ENCODE results near the gene ZNF324B.

ZNF324B gene

DNA sequence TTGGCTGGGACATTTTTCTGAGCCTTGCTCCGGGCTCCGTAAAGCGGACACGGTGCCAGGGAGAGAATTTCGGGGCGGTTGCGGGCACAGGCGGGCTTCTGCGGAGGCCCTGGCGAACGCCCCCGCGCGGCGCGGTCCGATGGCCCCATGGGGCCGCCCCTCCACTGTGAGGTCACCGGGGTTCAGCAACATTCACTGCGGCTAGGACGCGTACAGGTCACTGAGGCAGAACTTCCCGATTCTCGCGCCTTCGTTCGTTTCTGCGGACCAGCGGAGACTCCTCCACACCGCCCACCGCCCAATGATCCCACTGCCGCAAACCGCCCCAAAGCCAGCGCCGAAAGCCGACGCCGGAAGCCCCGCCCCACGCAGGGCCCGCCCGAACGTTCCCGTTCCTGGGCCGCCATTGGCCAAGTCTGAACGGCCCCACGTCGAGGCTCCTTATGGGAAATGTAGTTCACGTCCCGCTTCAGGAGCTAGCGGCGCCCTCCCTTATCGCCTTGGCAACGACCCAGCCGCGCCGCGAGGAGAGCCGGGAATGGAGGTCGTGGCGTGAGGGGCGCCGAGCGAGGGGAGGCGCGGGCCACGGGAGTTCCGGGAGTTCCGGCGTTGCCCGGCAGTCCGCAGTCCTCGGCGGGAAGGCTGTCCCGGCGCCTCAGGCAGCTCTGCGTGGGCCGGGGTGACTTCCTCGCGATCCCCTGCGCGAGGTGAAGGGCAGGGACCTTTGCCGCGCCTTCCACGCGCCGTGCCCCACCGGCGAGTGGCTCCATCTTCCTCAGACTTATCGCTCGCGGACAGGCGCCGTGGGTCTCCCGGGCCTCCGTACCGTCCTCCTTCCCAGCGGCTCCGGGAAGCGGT is 43.0 kb upstream of the ZNF324B start, which contains the start of gene ZNF584 (continued):
- TF ChIP-seq ZBTB11 (tag by site-specific recombination; conservative IDR thresholded peaks at IDR 0.05; ENCODE audit: low read depth) (peak; percentile 53), MEIS1 (CRISPR knock-in tag; IDR thresholded peaks at IDR 0.05; ENCODE audit: borderline replicate concordance) (no peak), ZNF473 (tag by site-specific recombination; IDR thresholded peaks at IDR 0.05) (no peak), FEZF1 (tag by site-specific recombination; IDR thresholded peaks at IDR 0.05) (no peak), MYNN (tag by site-specific recombination; IDR thresholded peaks at IDR 0.05; ENCODE audit: borderline replicate concordance) (no peak), ZNF621 (tag by site-specific recombination; IDR thresholded peaks at IDR 0.05) (no peak), SETDB1 (IDR thresholded peaks at IDR 0.05; ENCODE audit: insufficient read length, low read length) (no peak), ZNF560 (tag by site-specific recombination; IDR thresholded peaks at IDR 0.05; ENCODE audit: borderline replicate concordance) (no peak), ZNF664 (tag by site-specific recombination; IDR thresholded peaks at IDR 0.05) (no peak), SALL2 (tag by site-specific recombination; IDR thresholded peaks at IDR 0.05; ENCODE audit: borderline replicate concordance) (no peak), ZNF707 (tag by site-specific recombination; IDR thresholded peaks at IDR 0.05) (no peak), ZNF514 (tag by site-specific recombination; IDR thresholded peaks at IDR 0.05) (no peak), ZNF214 (tag by site-specific recombination; IDR thresholded peaks at IDR 0.05; ENCODE audit: borderline replicate concordance) (no peak), MZF1 (tag by site-specific recombination; IDR thresholded peaks at IDR 0.05; ENCODE audit: borderline replicate concordance) (peak; percentile 40; the same call in 1 of the 2 replicates), ZNF624 (tag by site-specific recombination; IDR thresholded peaks at IDR 0.05) (no peak), PATZ1 (tag by site-specific recombination; IDR thresholded peaks at IDR 0.05) (peak; percentile 54), WT1 (tag by site-specific recombination; IDR thresholded peaks at IDR 0.05) (peak; percentile 56; the same call in 1 of the 2 replicates), ZFP37 (tag by site-specific recombination; IDR thresholded peaks at IDR 0.05) (peak; percentile 81; the same call in 1 of the 2 replicates), ZNF654 (tag by site-specific recombination; IDR thresholded peaks at IDR 0.05; ENCODE audit: low read depth) (no peak), ZNF184 (tag by site-specific recombination; IDR thresholded peaks at IDR 0.05) (no peak), ZSCAN23 (tag by site-specific recombination; IDR thresholded peaks at IDR 0.05) (no peak), OVOL3 (tag by site-specific recombination; IDR thresholded peaks at IDR 0.05) (no peak; the same call in 1 of the 2 replicates)
- TF ChIP-seq, protein P1, sequence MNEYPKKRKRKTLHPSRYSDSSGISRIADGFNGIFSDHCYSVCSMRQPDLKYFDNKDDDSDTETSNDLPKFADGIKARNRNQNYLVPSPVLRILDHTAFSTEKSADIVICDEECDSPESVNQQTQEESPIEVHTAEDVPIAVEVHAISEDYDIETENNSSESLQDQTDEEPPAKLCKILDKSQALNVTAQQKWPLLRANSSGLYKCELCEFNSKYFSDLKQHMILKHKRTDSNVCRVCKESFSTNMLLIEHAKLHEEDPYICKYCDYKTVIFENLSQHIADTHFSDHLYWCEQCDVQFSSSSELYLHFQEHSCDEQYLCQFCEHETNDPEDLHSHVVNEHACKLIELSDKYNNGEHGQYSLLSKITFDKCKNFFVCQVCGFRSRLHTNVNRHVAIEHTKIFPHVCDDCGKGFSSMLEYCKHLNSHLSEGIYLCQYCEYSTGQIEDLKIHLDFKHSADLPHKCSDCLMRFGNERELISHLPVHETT (tag by site-specific recombination; IDR thresholded peaks at IDR 0.05) = no peak
- TF ChIP-seq, protein P2, sequence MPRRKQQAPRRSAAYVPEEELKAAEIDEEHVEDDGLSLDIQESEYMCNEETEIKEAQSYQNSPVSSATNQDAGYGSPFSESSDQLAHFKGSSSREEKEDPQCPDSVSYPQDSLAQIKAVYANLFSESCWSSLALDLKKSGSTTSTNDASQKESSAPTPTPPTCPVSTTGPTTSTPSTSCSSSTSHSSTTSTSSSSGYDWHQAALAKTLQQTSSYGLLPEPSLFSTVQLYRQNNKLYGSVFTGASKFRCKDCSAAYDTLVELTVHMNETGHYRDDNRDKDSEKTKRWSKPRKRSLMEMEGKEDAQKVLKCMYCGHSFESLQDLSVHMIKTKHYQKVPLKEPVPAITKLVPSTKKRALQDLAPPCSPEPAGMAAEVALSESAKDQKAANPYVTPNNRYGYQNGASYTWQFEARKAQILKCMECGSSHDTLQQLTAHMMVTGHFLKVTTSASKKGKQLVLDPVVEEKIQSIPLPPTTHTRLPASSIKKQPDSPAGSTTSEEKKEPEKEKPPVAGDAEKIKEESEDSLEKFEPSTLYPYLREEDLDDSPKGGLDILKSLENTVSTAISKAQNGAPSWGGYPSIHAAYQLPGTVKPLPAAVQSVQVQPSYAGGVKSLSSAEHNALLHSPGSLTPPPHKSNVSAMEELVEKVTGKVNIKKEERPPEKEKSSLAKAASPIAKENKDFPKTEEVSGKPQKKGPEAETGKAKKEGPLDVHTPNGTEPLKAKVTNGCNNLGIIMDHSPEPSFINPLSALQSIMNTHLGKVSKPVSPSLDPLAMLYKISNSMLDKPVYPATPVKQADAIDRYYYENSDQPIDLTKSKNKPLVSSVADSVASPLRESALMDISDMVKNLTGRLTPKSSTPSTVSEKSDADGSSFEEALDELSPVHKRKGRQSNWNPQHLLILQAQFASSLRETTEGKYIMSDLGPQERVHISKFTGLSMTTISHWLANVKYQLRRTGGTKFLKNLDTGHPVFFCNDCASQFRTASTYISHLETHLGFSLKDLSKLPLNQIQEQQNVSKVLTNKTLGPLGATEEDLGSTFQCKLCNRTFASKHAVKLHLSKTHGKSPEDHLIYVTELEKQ (tag by site-specific recombination; IDR thresholded peaks at IDR 0.05; ENCODE audit: borderline replicate concordance) = no peak

All from HEK293 (cell line).